ENCODE results near the gene LIF. TPM values are rescaled to one million over a fixed set of nuclear protein-coding genes. Genes with fewer than 3 reads are reported as not detected.

The LIF gene
- total and polyA plus RNA-seq, 4 donors, result 0.08 to 0.10 (median 0.09) TPM; not detected in 1

DNA sequence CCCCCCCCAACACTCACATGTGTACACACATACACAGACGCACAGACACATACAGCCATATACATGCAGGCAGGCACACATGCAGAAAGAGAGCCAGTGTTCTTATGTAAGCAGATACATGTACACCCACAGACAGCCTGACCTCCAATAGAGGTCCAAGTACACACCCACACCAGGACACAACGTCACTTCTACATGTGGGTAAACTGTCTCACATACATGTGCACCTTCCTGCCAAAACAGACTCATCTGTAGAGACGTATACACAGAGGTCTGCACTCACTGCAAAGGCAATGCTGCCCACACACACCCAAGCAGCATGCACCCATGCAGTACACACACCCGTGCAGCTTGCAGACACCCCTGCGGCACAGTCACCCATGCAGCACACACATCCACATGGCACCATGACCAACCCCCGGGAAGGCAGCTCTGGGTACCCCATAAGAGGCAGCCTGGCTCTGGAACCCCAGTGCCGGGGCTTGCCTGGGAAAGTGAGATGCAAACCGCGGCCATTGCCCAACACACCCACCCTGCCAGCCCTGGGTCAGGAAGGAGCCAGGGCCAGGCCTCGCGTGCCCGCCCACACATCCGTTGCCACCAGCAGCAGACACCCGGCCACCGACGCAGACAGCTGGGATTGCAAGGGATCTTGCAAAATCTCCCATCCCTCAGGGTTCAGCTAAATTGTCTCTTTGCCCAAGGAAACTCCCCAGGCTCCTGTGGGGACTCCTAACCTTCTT, 32.7 kb upstream of the LIF start (continued):
- TF ChIP-seq FOXA2 (IDR thresholded peaks at IDR 0.05), result no peak
- TF ChIP-seq, protein P1, sequence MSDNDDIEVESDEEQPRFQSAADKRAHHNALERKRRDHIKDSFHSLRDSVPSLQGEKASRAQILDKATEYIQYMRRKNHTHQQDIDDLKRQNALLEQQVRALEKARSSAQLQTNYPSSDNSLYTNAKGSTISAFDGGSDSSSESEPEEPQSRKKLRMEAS (IDR thresholded peaks at IDR 0.05), result no peak
- no peak for TF ChIP-seq NR2F2 (IDR thresholded peaks at IDR 0.05)

DNA sequence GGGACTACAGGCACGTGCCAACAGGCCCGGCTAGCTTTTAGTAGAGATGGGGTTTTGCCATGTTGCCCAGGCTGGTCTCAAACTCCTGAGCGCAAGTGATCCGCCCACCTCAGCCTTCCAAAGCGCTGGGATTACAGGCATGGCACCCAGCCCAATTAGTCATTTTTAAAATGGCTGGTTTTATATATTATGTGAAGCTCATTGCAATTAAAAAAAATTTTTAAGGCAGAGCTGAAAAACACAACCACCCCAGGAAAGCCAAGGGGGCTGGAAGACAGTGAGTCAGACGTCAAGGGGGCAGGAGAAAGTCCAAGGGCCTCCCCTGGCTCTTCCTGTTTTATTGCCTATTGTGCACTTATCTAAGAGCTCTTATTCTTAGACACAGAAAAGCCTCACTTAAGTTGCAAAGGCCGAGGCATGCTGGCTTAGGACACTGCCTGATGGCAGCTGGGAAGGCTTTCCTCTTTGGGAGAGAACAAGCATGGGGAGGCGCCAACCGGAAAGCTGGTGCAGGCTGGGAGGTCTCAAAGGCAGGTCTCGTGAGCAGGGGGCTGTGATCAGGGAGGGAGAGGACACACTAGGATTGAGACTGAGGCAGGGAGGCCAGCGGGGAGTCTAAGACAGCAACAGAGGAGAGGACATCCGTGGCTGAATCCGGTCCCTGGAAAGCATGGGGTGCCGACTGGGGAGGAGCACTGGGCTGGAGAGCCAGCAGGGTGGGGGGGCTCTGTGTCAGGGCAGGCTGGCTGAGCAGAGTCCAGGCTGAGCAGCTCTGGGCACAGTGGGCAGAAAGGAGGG, 31.2 kb upstream of the LIF start:
- H3K36me3 ChIP-seq (ENCODE audit: control insufficient read depth in 4 of 4, insufficient read depth in 3 of 4, low read depth in 1 of 4, low read length in 3 of 4), result no peaks in the 10 kb centered on the region
- TF ChIP-seq, protein P2, sequence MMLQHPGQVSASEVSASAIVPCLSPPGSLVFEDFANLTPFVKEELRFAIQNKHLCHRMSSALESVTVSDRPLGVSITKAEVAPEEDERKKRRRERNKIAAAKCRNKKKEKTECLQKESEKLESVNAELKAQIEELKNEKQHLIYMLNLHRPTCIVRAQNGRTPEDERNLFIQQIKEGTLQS (IDR thresholded peaks at IDR 0.05), result no peak
- TF ChIP-seq JUND (IDR thresholded peaks at IDR 0.05), result peak; percentile 34 to 42
- peak; percentile 58 for TF ChIP-seq NR2F2 (IDR thresholded peaks at IDR 0.05)
- TF ChIP-seq FOXA2 (IDR thresholded peaks at IDR 0.05), result no peak
- peak; percentile 37 for TF ChIP-seq SP1 (IDR thresholded peaks at IDR 0.05)
- H3K9ac ChIP-seq (ENCODE audit: low read depth in 1 of 2, low read length in 2 of 2), result no peak overlapping the region
- 71% methylated on average over 14 of the region's 14 CpGs for WGBS
- no peak for DNase-seq (ENCODE audit: low spot score)
- peak overlapping the region; percentile 22 to 56 for H3K27ac ChIP-seq (ENCODE audit: low read depth in 1 of 2, low read length in 2 of 2)
- H3K9me3 ChIP-seq (ENCODE audit: control insufficient read depth in 4 of 4, low read length in 3 of 4), result no peaks in the 10 kb centered on the region
- no peak overlapping the region for H3K4me3 ChIP-seq (ENCODE audit: low read depth in 1 of 3, low read length in 3 of 3)
- H3K27me3 ChIP-seq (ENCODE audit: control insufficient read depth in 4 of 4, insufficient read depth in 4 of 4, low read length in 3 of 4), result no peaks in the 10 kb centered on the region
- peaks cover 0 to 6% (median 2%) of the 10 kb centered on the region in 4 donors for H3K4me1 ChIP-seq (ENCODE audit: control insufficient read depth in 4 of 4, insufficient read depth in 4 of 4, low read length in 3 of 4)

DNA sequence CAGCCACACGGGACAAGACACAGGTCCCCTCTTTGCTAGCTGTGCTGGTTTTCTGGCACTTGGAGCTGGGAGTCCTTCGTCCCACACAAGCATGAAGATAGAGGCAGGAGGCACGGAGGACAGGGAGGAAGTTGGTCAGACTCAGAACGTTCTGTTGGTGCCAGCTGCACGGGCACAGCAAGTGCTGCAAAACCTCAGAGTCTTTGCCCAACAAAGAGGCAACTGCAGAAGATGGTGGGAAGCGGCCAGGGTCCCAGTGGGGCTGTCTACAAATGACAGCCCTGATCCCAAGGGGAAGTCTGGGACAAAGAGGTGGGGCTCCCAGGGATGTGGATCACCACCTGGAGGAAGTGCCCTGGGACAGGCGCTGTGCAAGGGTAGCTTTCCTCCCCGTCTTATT, 29.5 kb upstream of the LIF start:
- Histone ChIP-seq H3K27me3 (ENCODE audit: control insufficient read depth in 4 of 4, insufficient read depth in 4 of 4, low read length in 3 of 4) (no peaks in the 10 kb centered on the region), H3K4me1 (ENCODE audit: control insufficient read depth in 4 of 4, insufficient read depth in 4 of 4, low read length in 3 of 4) (peaks cover 0 to 6% (median 2%) of the 10 kb centered on the region in 4 donors), H3K36me3 (ENCODE audit: control insufficient read depth in 4 of 4, insufficient read depth in 3 of 4, low read depth in 1 of 4, low read length in 3 of 4) (no peaks in the 10 kb centered on the region), H3K9ac (ENCODE audit: low read depth in 1 of 2, low read length in 2 of 2) (no peak overlapping the region), H3K27ac (ENCODE audit: low read depth in 1 of 2, low read length in 2 of 2) (no peak overlapping the region), H3K9me3 (ENCODE audit: control insufficient read depth in 4 of 4, low read length in 3 of 4) (no peaks in the 10 kb centered on the region), H3K4me3 (ENCODE audit: low read depth in 1 of 3, low read length in 3 of 3) (no peak overlapping the region)
- TF ChIP-seq NR2F2 (IDR thresholded peaks at IDR 0.05) (no peak), FOXA2 (IDR thresholded peaks at IDR 0.05) (no peak), RXRA (IDR thresholded peaks at IDR 0.05) (no peak), TAF1 (conservative IDR thresholded peaks at IDR 0.05) (no peak), SP1 (IDR thresholded peaks at IDR 0.05) (no peak), HNF4A (conservative IDR thresholded peaks at IDR 0.05) (no peak), HNF4G (IDR thresholded peaks at IDR 0.05) (no peak), GABPA (IDR thresholded peaks at IDR 0.05 in 1 of 2, conservative IDR thresholded peaks at IDR 0.05 in 1 of 2) (no peak), EGR1 (IDR thresholded peaks at IDR 0.05; ENCODE audit: low read depth in 2 of 2) (no peak)
- TF ChIP-seq, protein P3, sequence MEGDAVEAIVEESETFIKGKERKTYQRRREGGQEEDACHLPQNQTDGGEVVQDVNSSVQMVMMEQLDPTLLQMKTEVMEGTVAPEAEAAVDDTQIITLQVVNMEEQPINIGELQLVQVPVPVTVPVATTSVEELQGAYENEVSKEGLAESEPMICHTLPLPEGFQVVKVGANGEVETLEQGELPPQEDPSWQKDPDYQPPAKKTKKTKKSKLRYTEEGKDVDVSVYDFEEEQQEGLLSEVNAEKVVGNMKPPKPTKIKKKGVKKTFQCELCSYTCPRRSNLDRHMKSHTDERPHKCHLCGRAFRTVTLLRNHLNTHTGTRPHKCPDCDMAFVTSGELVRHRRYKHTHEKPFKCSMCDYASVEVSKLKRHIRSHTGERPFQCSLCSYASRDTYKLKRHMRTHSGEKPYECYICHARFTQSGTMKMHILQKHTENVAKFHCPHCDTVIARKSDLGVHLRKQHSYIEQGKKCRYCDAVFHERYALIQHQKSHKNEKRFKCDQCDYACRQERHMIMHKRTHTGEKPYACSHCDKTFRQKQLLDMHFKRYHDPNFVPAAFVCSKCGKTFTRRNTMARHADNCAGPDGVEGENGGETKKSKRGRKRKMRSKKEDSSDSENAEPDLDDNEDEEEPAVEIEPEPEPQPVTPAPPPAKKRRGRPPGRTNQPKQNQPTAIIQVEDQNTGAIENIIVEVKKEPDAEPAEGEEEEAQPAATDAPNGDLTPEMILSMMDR (IDR thresholded peaks at IDR 0.05; ENCODE audit: low read depth, low read length, missing input control), result no peak
- TF ChIP-seq, protein P4, sequence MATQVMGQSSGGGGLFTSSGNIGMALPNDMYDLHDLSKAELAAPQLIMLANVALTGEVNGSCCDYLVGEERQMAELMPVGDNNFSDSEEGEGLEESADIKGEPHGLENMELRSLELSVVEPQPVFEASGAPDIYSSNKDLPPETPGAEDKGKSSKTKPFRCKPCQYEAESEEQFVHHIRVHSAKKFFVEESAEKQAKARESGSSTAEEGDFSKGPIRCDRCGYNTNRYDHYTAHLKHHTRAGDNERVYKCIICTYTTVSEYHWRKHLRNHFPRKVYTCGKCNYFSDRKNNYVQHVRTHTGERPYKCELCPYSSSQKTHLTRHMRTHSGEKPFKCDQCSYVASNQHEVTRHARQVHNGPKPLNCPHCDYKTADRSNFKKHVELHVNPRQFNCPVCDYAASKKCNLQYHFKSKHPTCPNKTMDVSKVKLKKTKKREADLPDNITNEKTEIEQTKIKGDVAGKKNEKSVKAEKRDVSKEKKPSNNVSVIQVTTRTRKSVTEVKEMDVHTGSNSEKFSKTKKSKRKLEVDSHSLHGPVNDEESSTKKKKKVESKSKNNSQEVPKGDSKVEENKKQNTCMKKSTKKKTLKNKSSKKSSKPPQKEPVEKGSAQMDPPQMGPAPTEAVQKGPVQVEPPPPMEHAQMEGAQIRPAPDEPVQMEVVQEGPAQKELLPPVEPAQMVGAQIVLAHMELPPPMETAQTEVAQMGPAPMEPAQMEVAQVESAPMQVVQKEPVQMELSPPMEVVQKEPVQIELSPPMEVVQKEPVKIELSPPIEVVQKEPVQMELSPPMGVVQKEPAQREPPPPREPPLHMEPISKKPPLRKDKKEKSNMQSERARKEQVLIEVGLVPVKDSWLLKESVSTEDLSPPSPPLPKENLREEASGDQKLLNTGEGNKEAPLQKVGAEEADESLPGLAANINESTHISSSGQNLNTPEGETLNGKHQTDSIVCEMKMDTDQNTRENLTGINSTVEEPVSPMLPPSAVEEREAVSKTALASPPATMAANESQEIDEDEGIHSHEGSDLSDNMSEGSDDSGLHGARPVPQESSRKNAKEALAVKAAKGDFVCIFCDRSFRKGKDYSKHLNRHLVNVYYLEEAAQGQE (IDR thresholded peaks at IDR 0.05), result no peak
- DNase-seq (ENCODE audit: low spot score), result no peak
- 74% methylated on average over 8 of the region's 8 CpGs for WGBS

All from liver (tissue), 9 donors.